Measurements from ENCODE around the gene MYOCD.

GRCh38 chr17:12659500-12659899, 6.2 kb upstream of the MYOCD start:
- no peak for TF ChIP-seq POLR2A (IDR thresholded peaks at IDR 0.05)
- TF ChIP-seq CTCF (IDR thresholded peaks at IDR 0.05): no peak
